Keratinocyte (primary cell): Measurements from ENCODE around the gene DNMT3A. TPM values are rescaled to one million over a fixed set of nuclear protein-coding genes. Genes with fewer than 3 reads are reported as not detected.

ENCODE experiments used
- DNase-seq: peaks from one replicate; pipeline ENCODE4 v3.0.0-alpha.2; 2011; ENCODE audit warnings: low read depth, missing footprints, low spot score
- FAIRE-seq: peaks from 2 replicates; lab custom pipeline; 2011; peaks lifted over from hg19 to GRCh38; lab: Jason Lieb, UNC
- H2AFZ ChIP-seq: 2 replicates; pipeline ENCODE4 v1.6.0; 2012; ENCODE audit warnings: low read length, control low read depth, inconsistent platforms; ENCODE audit not compliant: control insufficient read depth
- H3K27ac ChIP-seq: 2 replicates; pipeline ENCODE4 v1.5.1; 2011; ENCODE audit warnings: low read length; ENCODE audit not compliant: control insufficient read depth, insufficient read depth
- H3K27me3 ChIP-seq: 3 replicates; pipeline ENCODE4 v1.6.0; 2011; ENCODE audit warnings: low read length; ENCODE audit not compliant: control insufficient read depth, insufficient read depth; ENCODE audit errors: extremely low read depth
- H3K36me3 ChIP-seq, 2 experiments: 2 replicates in 1 of 2; 3 replicates in 1 of 2; pipeline ENCODE4 v1.5.1; 2011; ENCODE audit warnings: low read length in 2 of 2, mild to moderate bottlenecking in 1 of 2; ENCODE audit not compliant: control insufficient read depth in 2 of 2, insufficient read depth in 2 of 2; ENCODE audit errors: extremely low read depth in 1 of 2
- H3K4me1 ChIP-seq: 3 replicates; pipeline ENCODE4 v1.5.1; 2011; ENCODE audit warnings: low read length; ENCODE audit not compliant: control insufficient read depth, insufficient read depth; ENCODE audit errors: extremely low read depth
- H3K4me2 ChIP-seq: 3 replicates; pipeline ENCODE4 v1.6.0; 2011; ENCODE audit warnings: low read depth, low read length; ENCODE audit not compliant: control insufficient read depth, insufficient read depth; ENCODE audit errors: extremely low read depth
- H3K4me3 ChIP-seq, 3 experiments: fragments of 200-600 bp in 1 of 3; sonication (generic) in 1 of 3; 2 replicates in 2 of 3; 3 replicates in 1 of 3; pipeline ENCODE4 v1.5.1; 2011 to 2016; ENCODE audit warnings: low read length in 3 of 3, mild to moderate bottlenecking in 3 of 3, control low read depth in 2 of 3, inconsistent platforms in 1 of 3, low read depth in 1 of 3, mixed read lengths in 1 of 3, mixed run types in 1 of 3, moderate library complexity in 1 of 3; ENCODE audit not compliant: control insufficient read depth in 2 of 3, insufficient read depth in 2 of 3; ENCODE audit errors: extremely low read depth in 1 of 3
- H3K79me2 ChIP-seq: 2 replicates; pipeline ENCODE4 v1.6.0; 2012; ENCODE audit warnings: low read length; ENCODE audit not compliant: control insufficient read depth, insufficient read depth
- H3K9ac ChIP-seq: 3 replicates; pipeline ENCODE4 v1.6.0; 2011; ENCODE audit warnings: low read length; ENCODE audit not compliant: control insufficient read depth, insufficient read depth; ENCODE audit errors: extremely low read depth
- H3K9me1 ChIP-seq: 3 replicates; pipeline ENCODE4 v1.6.0; 2011; ENCODE audit warnings: low read length; ENCODE audit not compliant: control insufficient read depth, insufficient read depth; ENCODE audit errors: extremely low read depth
- H3K9me3 ChIP-seq: 2 replicates; pipeline ENCODE4 v1.5.1; 2012; ENCODE audit warnings: low read depth, low read length; ENCODE audit not compliant: control insufficient read depth
- H4K20me1 ChIP-seq: 3 replicates; pipeline ENCODE4 v1.6.0; 2011; ENCODE audit warnings: low read length; ENCODE audit not compliant: control insufficient read depth, insufficient read depth; ENCODE audit errors: extremely low read depth
- CTCF ChIP-seq, 3 experiments: IDR thresholded peaks in 1 of 3; conservative IDR thresholded peaks in 1 of 3; optimal IDR thresholded peaks in 1 of 3; 2 replicates in 2 of 3; 3 replicates in 1 of 3; pipeline versions ENCODE3 to v1.5.1; 2011; ENCODE audit warnings: low read length in 3 of 3, mild to moderate bottlenecking in 3 of 3, moderate library complexity in 2 of 3, control low read depth in 1 of 3, inconsistent platforms in 1 of 3; ENCODE audit not compliant: insufficient read depth in 2 of 3; ENCODE audit errors: extremely low read depth in 1 of 3
- EZH2 ChIP-seq: IDR thresholded peaks from one replicate; pipeline ENCODE4 v1.6.1; 2012; ENCODE audit warnings: inconsistent platforms, mild to moderate bottlenecking, low read length, moderate library complexity
- dilution Hi-C: fragments of 300-500 bp; cut with MboI; formaldehyde crosslinking; loops from one replicate; pipeline ENCODE4 v1.7.0; 2020; ENCODE audit warnings: low sequenced_read_pairs; ENCODE audit not compliant: extremely low pct_ligation_motif_present
- polyA plus RNA-seq, 5 experiments: library from polyadenylated mRNA; depleted of rRNA in 3 of 5; stranded (reverse) in 3 of 5; stranded (forward) in 1 of 5; unstranded in 1 of 5; fragments of >200 nt; gene quantifications; 1 replicate in 1 of 5; 2 replicates in 3 of 5; 3 replicates in 1 of 5; pipeline versions ENCODE4 v1.2.1 to v1.2.3, GENCODE V29; 2011 to 2012; ENCODE audit warnings: missing spikeins in 2 of 5, low read depth in 1 of 5, low replicate concordance in 1 of 5

DNMT3A gene
- polyA plus RNA-seq, 1 donor (not counting 4 experiments of a cell fraction or from before 2014, with no cell fraction given) = 1.5 TPM

GRCh38 chr2:25269233-25269632, 72.5 kb downstream of the DNMT3A start:
- dilution Hi-C loops = no loop called here
- TF ChIP-seq EZH2 = no peak
- no peak for TF ChIP-seq CTCF (optimal IDR thresholded peaks at IDR 0.05 in 1 of 3, IDR thresholded peaks at IDR 0.05 in 1 of 3, conservative IDR thresholded peaks at IDR 0.05 in 1 of 3; ENCODE audit: extremely low read depth in 1 of 3, insufficient read depth in 2 of 3, low read length in 3 of 3)
- Histone ChIP-seq H2AFZ (no peak overlapping the region), H3K4me3 (no peak overlapping the region), H4K20me1 (no peaks in the 10 kb centered on the region), H3K9me3 (no peaks in the 10 kb centered on the region), H3K27ac (no peak overlapping the region), H3K36me3 (peaks cover 0 to 1% of the 10 kb centered on the region in 2 experiments), H3K27me3 (no peaks in the 10 kb centered on the region), H3K4me1 (peaks cover 6% of the 10 kb centered on the region), H3K9ac (no peak overlapping the region), H3K9me1 (no peaks in the 10 kb centered on the region), H3K79me2 (no peaks in the 10 kb centered on the region), H3K4me2 (no peak overlapping the region)
- FAIRE-seq = no peak
- no peak for DNase-seq

DNA sequence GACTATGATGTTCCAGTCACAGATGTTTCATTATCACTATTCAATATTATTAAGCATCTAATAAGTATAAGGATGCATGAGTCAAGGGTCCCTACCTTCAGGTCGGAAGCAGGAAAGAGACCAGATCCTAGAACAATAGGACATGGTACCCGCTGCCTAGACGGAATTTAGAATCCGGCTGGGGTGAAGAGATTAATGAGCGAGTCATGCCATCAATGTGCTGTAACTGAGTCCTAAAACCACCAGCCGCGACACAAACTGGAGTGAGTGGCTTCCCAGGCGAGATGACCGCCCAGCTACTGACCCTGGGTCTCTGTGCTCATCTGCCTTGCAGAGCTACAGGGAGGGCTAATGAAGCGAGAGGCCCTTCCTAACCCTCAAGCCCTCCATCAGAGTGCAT, 73.6 kb downstream of the DNMT3A start:
- peaks cover 0 to 1% of the 10 kb centered on the region in 2 experiments for H3K36me3 ChIP-seq
- no peak overlapping the region for H3K4me3 ChIP-seq
- H2AFZ ChIP-seq = no peak overlapping the region
- no peak overlapping the region for H3K9ac ChIP-seq
- no peaks in the 10 kb centered on the region for H3K9me3 ChIP-seq
- peaks cover 10% of the 10 kb centered on the region for H3K4me1 ChIP-seq
- no peak for TF ChIP-seq EZH2
- no peak overlapping the region for H3K27ac ChIP-seq
- H3K4me2 ChIP-seq = no peak overlapping the region
- H4K20me1 ChIP-seq = no peaks in the 10 kb centered on the region
- dilution Hi-C loops = no loop called here
- no peaks in the 10 kb centered on the region for H3K27me3 ChIP-seq
- no peak for DNase-seq
- no peaks in the 10 kb centered on the region for H3K79me2 ChIP-seq
- no peak for FAIRE-seq
- no peaks in the 10 kb centered on the region for H3K9me1 ChIP-seq

DNA sequence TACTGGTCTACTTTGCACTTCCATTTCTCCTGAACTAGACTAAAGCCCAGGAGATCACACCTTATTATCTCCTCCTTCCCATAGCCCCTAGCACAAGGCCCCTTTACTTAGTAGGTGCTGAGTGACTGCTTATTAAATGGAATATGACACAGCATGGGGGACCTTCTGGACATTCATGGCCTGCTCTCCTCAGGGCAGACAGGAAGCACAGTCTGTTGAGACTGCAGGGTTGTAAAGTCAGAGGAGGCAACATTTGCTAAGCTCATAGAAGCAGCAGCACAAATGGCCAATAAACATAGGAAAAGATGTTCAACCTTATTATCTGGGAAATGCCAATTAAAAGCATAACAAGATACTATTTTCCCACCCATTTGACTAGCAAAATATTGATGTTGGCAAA, 75.3 kb downstream of the DNMT3A start:
- H3K9me3 ChIP-seq = no peaks in the 10 kb centered on the region
- no peak overlapping the region for H3K4me2 ChIP-seq
- no peak overlapping the region for H3K27ac ChIP-seq
- no peak for TF ChIP-seq CTCF (optimal IDR thresholded peaks at IDR 0.05 in 1 of 3, IDR thresholded peaks at IDR 0.05 in 1 of 3, conservative IDR thresholded peaks at IDR 0.05 in 1 of 3; ENCODE audit: extremely low read depth in 1 of 3, insufficient read depth in 2 of 3, low read length in 3 of 3)
- TF ChIP-seq EZH2 = no peak
- no peak for FAIRE-seq
- no peak overlapping the region for H3K9ac ChIP-seq
- no peaks in the 10 kb centered on the region for H3K9me1 ChIP-seq
- dilution Hi-C loops = no loop called here
- H3K4me3 ChIP-seq = no peak overlapping the region
- peaks cover 0 to 1% of the 10 kb centered on the region in 2 experiments for H3K36me3 ChIP-seq
- H3K79me2 ChIP-seq = no peaks in the 10 kb centered on the region
- H4K20me1 ChIP-seq = no peaks in the 10 kb centered on the region
- no peak overlapping the region for H2AFZ ChIP-seq
- DNase-seq = no peak
- H3K4me1 ChIP-seq = peaks cover 10% of the 10 kb centered on the region
- no peaks in the 10 kb centered on the region for H3K27me3 ChIP-seq
